Panc1 (cell line): Measurements from ENCODE around the gene ELAVL1.

Source experiments
- CTCF ChIP-seq: fragments of 450-650 bp; IDR thresholded peaks from 2 replicates; pipeline ENCODE4 v1.5.1; 2017; ENCODE audit warnings: mild to moderate bottlenecking
- REST ChIP-seq, 2 experiments: IDR thresholded peaks; 2 replicates each; pipeline ENCODE4 v1.6.1; 2011 to 2012; ENCODE audit warnings: low read depth in 2 of 2, control low read depth in 1 of 2, low read length in 1 of 2, mild to moderate bottlenecking in 1 of 2, moderate library complexity in 1 of 2; ENCODE audit not compliant: insufficient read depth in 1 of 2

DNA sequence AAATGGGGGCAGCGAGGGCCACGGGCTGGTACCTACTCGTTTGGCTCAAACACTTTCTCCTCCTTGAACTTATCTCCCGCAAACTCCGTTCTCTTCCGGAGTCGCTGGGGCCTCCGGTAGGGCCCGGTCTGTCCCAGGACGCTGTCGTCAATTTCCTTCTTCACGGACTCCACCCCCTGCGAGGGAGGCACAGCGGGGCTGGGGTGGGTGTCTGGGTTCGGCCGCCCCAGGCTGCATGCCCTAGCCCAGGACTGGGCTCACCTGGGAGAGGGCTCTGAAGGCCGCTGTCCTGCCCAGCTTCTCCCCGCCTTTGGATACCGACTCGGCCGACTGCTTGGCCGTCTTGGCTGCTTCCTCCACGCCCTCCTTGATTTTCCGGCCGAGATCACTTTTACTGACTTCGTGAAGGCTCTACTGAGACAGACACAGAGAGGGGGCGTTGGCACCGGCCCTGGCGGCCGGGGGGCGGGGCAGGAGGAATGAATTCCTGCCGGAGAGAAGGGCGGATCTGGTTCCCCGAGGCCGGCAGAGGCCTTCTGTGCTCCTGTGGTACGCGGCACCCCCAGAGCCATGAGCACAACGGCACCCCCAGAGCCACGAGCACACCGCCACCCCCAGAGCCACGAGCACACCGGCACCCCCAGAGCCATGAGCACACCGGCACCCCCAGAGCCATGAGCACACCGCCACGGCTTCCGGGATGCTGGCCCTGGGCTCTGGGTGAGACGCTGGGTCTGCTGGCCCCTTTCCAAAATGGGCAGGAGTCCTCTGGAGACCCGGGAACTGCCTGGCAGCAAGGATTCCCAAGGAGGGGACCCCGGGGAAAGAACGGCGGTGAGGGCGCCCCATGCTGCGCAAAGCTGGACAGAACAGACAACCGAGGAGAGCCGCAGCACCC is 71.4 kb downstream of the ELAVL1 start:
- TF ChIP-seq CTCF (no peak), REST (IDR thresholded peaks at IDR 0.05; ENCODE audit: insufficient read depth in 1 of 2, low read depth in 2 of 2, low read length in 1 of 2) (no peak)
